Caco-2 (cell line): ENCODE results near the gene F2RL2. TPM values are rescaled to one million over a fixed set of nuclear protein-coding genes. Genes with fewer than 3 reads are reported as not detected.

ENCODE experiments used
- BruUV-seq: library from RNA; stranded (reverse); fragments of 400-500 nt; replicated peaks from 2 replicates; lab custom pipeline; 2021; lab: Mats Ljungman, UMichigan
- CTCF ChIA-PET: fragments of 300-600 bp; sonication (Branson Sonifier 250); formaldehyde crosslinking; loops from one replicate; lab custom pipeline; 2022; ENCODE audit warnings: antibody characterized with exemption; lab: Charles Lee
- POLR2A ChIA-PET: fragments of 300-600 bp; sonication (Branson Sonifier 250); formaldehyde crosslinking; loops from one replicate; lab custom pipeline; 2022; ENCODE audit warnings: antibody characterized with exemption; lab: Charles Lee
- DNase-seq, 2 experiments: peaks; one replicate each; pipeline versions ENCODE4 v3.0.0 to v3.0.0-alpha.2; 2020 to 2022
- H3K27me3 ChIP-seq: replicated peaks from 2 replicates; pipeline ENCODE4 v1.6.0; 2011; ENCODE audit warnings: low read length; ENCODE audit not compliant: control insufficient read depth, insufficient read depth
- H3K36me3 ChIP-seq: 2 replicates; pipeline ENCODE4 v1.5.1; 2011; ENCODE audit warnings: low read length; ENCODE audit not compliant: control insufficient read depth, insufficient read depth
- H3K4me1 ChIP-seq: fragments of 250-450 bp; sonication (Bioruptor Pico); 2 replicates; pipeline ENCODE4 v1.5.1; 2020; ENCODE audit warnings: mild to moderate bottlenecking
- H3K4me3 ChIP-seq: 2 replicates; pipeline ENCODE4 v1.5.1; 2011; ENCODE audit warnings: low read depth, mild to moderate bottlenecking, control low read depth, low read length
- H3K9me3 ChIP-seq: fragments of 250-450 bp; sonication (Bioruptor Pico); 2 replicates; pipeline ENCODE4 v1.5.1; 2020; ENCODE audit warnings: mild to moderate bottlenecking, moderate library complexity
- H3K27ac Mint-ChIP-seq: one replicate; pipeline ENCODE4 v1.8.0; 2022; ENCODE audit warnings: mixed read lengths; ENCODE audit not compliant: unreplicated experiment
- H3K27me3 Mint-ChIP-seq: one replicate; pipeline ENCODE4 v1.8.0; 2022; ENCODE audit warnings: mixed read lengths; ENCODE audit not compliant: insufficient read depth, unreplicated experiment
- H3K36me3 Mint-ChIP-seq: one replicate; pipeline ENCODE4 v1.8.0; 2022; ENCODE audit warnings: mild to moderate bottlenecking, mixed read lengths; ENCODE audit not compliant: insufficient read depth, unreplicated experiment
- H3K4me1 Mint-ChIP-seq: one replicate; pipeline ENCODE4 v1.8.0; 2022; ENCODE audit warnings: low read depth, mixed read lengths; ENCODE audit not compliant: unreplicated experiment
- H3K4me3 Mint-ChIP-seq: one replicate; pipeline ENCODE4 v1.8.0; 2022; ENCODE audit warnings: mild to moderate bottlenecking, moderate library complexity, mixed read lengths; ENCODE audit not compliant: unreplicated experiment
- H3K9me3 Mint-ChIP-seq: one replicate; pipeline ENCODE4 v1.8.0; 2022; ENCODE audit warnings: mixed read lengths; ENCODE audit not compliant: unreplicated experiment
- CTCF ChIP-seq, 2 experiments: fragments of 200-600 bp in 1 of 2; IDR thresholded peaks; 1 replicate in 1 of 2; 2 replicates in 1 of 2; pipeline versions ENCODE4 v1.5.1 to v1.8.0; 2011 to 2022; ENCODE audit warnings: antibody characterized with exemption in 1 of 2, control low read depth in 1 of 2, inconsistent platforms in 1 of 2, low read depth in 1 of 2, low read length in 1 of 2, mild to moderate bottlenecking in 1 of 2, moderate library complexity in 1 of 2; ENCODE audit not compliant: insufficient read depth in 1 of 2, severe bottlenecking in 1 of 2, unreplicated experiment in 1 of 2
- intact Hi-C: fragments of 100-400 bp; cut with micrococcal nuclease; formaldehyde crosslinking; loops from one replicate; pipeline ENCODE4 v1.10.0; 2022; ENCODE audit not compliant: unreplicated experiment
- total RNA-seq: library from RNA; stranded (reverse); gene quantifications from 2 replicates; pipeline ENCODE4 v1.2.3, GENCODE V29; 2022

F2RL2 gene
- total RNA-seq, 1 experiment from 2014 or later: not detected

GRCh38 chr5:76602094-76602726 lies 21.0 kb downstream of the F2RL2 start:
- no peak overlapping the region for H3K27ac Mint-ChIP-seq
- ChIA-PET CTCF (interaction anchor here (0.5 to 1.6 kb wide), 7 partner anchors 19 to 173 kb away, joined by 3 to 47 read pairs (median 3); no protein-coding TSS in a partner anchor), POLR2A (no interaction called here)
- no peaks in the 10 kb centered on the region for H3K27me3 Mint-ChIP-seq
- H3K4me3 Mint-ChIP-seq: no peak overlapping the region
- no peak overlapping the region for H3K4me3 ChIP-seq
- BruUV-seq: no TSS peak
- H3K36me3 Mint-ChIP-seq: peaks cover 57% of the 10 kb centered on the region
- DNase-seq: no peak
- intact Hi-C loops: loop anchor here (5.0 kb wide), 1 partner anchor 415 kb away; no protein-coding TSS in a partner anchor
- peak in 1 of 2 experiments; percentile 18 for TF ChIP-seq CTCF (IDR thresholded peaks at IDR 0.05; ENCODE audit: insufficient read depth in 1 of 2, low read depth in 1 of 2, low read length in 1 of 2, severe bottlenecking in 1 of 2, unreplicated experiment in 1 of 2)
- peaks cover 9% of the 10 kb centered on the region for H3K4me1 Mint-ChIP-seq
- H3K4me1 ChIP-seq: no peaks in the 10 kb centered on the region
- no peaks in the 10 kb centered on the region for H3K9me3 ChIP-seq
- H3K36me3 ChIP-seq: no peaks in the 10 kb centered on the region
- no peaks in the 10 kb centered on the region for H3K27me3 ChIP-seq
- no peaks in the 10 kb centered on the region for H3K9me3 Mint-ChIP-seq

- Histone ChIP-seq H3K27me3 (no peaks in the 10 kb centered on the region), H3K4me3 (no peak overlapping the region), H3K36me3 (no peaks in the 10 kb centered on the region), H3K9me3 (no peaks in the 10 kb centered on the region), H3K4me1 (no peaks in the 10 kb centered on the region)
- Mint-ChIP-seq H3K27ac (no peak overlapping the region), H3K4me1 (peaks cover 9% of the 10 kb centered on the region), H3K9me3 (no peaks in the 10 kb centered on the region), H3K27me3 (no peaks in the 10 kb centered on the region), H3K36me3 (peaks cover 61% of the 10 kb centered on the region), H3K4me3 (no peak overlapping the region)
- TF ChIP-seq CTCF (IDR thresholded peaks at IDR 0.05; ENCODE audit: insufficient read depth in 1 of 2, low read depth in 1 of 2, low read length in 1 of 2, severe bottlenecking in 1 of 2, unreplicated experiment in 1 of 2): peak; percentile 70 to 82
- intact Hi-C loops: loop anchor here (1.0 to 5.0 kb wide), 4 partner anchors 40 to 416 kb away; no protein-coding TSS in a partner anchor
- BruUV-seq: no TSS peak
- CTCF ChIA-PET: interaction anchor here (0.5 to 1.6 kb wide), 8 partner anchors 18 to 231 kb away, joined by 3 to 47 read pairs (median 4); partner anchors contain the start of gene IQGAP2
- peak in 1 of 2 experiments; percentile 62 for DNase-seq
- POLR2A ChIA-PET: no interaction called here
These were observed 21.7 kb downstream of the F2RL2 start for GRCh38 chr5:76601470-76601869.

- Mint-ChIP-seq H3K4me3 (no peak overlapping the region), H3K27me3 (no peaks in the 10 kb centered on the region), H3K27ac (no peak overlapping the region), H3K4me1 (peaks cover 9% of the 10 kb centered on the region), H3K9me3 (no peaks in the 10 kb centered on the region), H3K36me3 (peaks cover 66% of the 10 kb centered on the region)
- BruUV-seq: no TSS peak
- Histone ChIP-seq H3K9me3 (no peaks in the 10 kb centered on the region), H3K4me3 (no peak overlapping the region), H3K27me3 (no peaks in the 10 kb centered on the region), H3K36me3 (no peaks in the 10 kb centered on the region), H3K4me1 (no peaks in the 10 kb centered on the region)
- ChIA-PET POLR2A (no interaction called here), CTCF (interaction anchor here (0.5 to 0.6 kb wide), 2 partner anchors 145 to 1233 kb away, joined by 3 read pairs; no protein-coding TSS in a partner anchor)
- TF ChIP-seq CTCF (IDR thresholded peaks at IDR 0.05; ENCODE audit: insufficient read depth in 1 of 2, low read depth in 1 of 2, low read length in 1 of 2, severe bottlenecking in 1 of 2, unreplicated experiment in 1 of 2): no peak
- intact Hi-C loops: loop anchor here (1.0 to 5.0 kb wide), 4 partner anchors 41 to 417 kb away; no protein-coding TSS in a partner anchor
- no peak for DNase-seq
These were observed 22.5 kb downstream of the F2RL2 start for GRCh38 chr5:76600716-76601115.
